ENCODE results near the gene PRKAG2.

Gene PRKAG2

GRCh38 chr7:151691449-151691848 lies 185.5 kb downstream of the PRKAG2 start:
- H3K4me1 ChIP-seq (ENCODE audit: control insufficient read depth, insufficient read depth, low read length): peaks cover 24% of the 10 kb centered on the region
- H3K27ac ChIP-seq (ENCODE audit: insufficient read depth, low read depth, low read length, poor library complexity, severe bottlenecking): no peak overlapping the region
- 44 to 50% methylated on average over 2 of the region's 2 CpGs for WGBS, 2 experiments
- H3K9me3 ChIP-seq (ENCODE audit: control insufficient read depth, low read length): no peaks in the 10 kb centered on the region
- no peak overlapping the region for H3K4me3 ChIP-seq (ENCODE audit: insufficient read depth, low read depth, low read length)
- no peaks in the 10 kb centered on the region for H3K27me3 ChIP-seq (ENCODE audit: control insufficient read depth, insufficient read depth, low read length, poor library complexity, severe bottlenecking)
- no peaks in the 10 kb centered on the region for H3K36me3 ChIP-seq (ENCODE audit: control insufficient read depth, insufficient read depth, low read length)

- 75 to 77% methylated on average over 6 of the region's 6 CpGs for WGBS, 2 experiments
- Histone ChIP-seq H3K36me3 (ENCODE audit: control insufficient read depth, insufficient read depth, low read length) (no peaks in the 10 kb centered on the region), H3K27me3 (ENCODE audit: control insufficient read depth, insufficient read depth, low read length, poor library complexity, severe bottlenecking) (no peaks in the 10 kb centered on the region), H3K4me3 (ENCODE audit: insufficient read depth, low read depth, low read length) (no peak overlapping the region), H3K27ac (ENCODE audit: insufficient read depth, low read depth, low read length, poor library complexity, severe bottlenecking) (no peak overlapping the region), H3K4me1 (ENCODE audit: control insufficient read depth, insufficient read depth, low read length) (peaks cover 16% of the 10 kb centered on the region), H3K9me3 (ENCODE audit: control insufficient read depth, low read length) (no peaks in the 10 kb centered on the region)
Observed at GRCh38 chr7:151690606-151691005, 186.3 kb downstream of the PRKAG2 start.

GRCh38 chr7:151689196-151689971 lies 187.5 kb downstream of the PRKAG2 start:
- 91% methylated on average over 22 of the region's 22 CpGs for WGBS, 2 experiments
- no peaks in the 10 kb centered on the region for H3K36me3 ChIP-seq (ENCODE audit: control insufficient read depth, insufficient read depth, low read length)
- H3K4me3 ChIP-seq (ENCODE audit: insufficient read depth, low read depth, low read length): no peak overlapping the region
- H3K27ac ChIP-seq (ENCODE audit: insufficient read depth, low read depth, low read length, poor library complexity, severe bottlenecking): no peak overlapping the region
- H3K9me3 ChIP-seq (ENCODE audit: control insufficient read depth, low read length): no peaks in the 10 kb centered on the region
- H3K27me3 ChIP-seq (ENCODE audit: control insufficient read depth, insufficient read depth, low read length, poor library complexity, severe bottlenecking): no peaks in the 10 kb centered on the region
- H3K4me1 ChIP-seq (ENCODE audit: control insufficient read depth, insufficient read depth, low read length): peaks cover 8% of the 10 kb centered on the region

GRCh38 chr7:151688236-151688780 lies 188.6 kb downstream of the PRKAG2 start:
- WGBS, 2 experiments: 89 to 91% methylated on average over 19 of the region's 19 CpGs
- Histone ChIP-seq H3K4me1 (ENCODE audit: control insufficient read depth, insufficient read depth, low read length) (peaks cover 8% of the 10 kb centered on the region), H3K36me3 (ENCODE audit: control insufficient read depth, insufficient read depth, low read length) (no peaks in the 10 kb centered on the region), H3K4me3 (ENCODE audit: insufficient read depth, low read depth, low read length) (no peak overlapping the region), H3K27me3 (ENCODE audit: control insufficient read depth, insufficient read depth, low read length, poor library complexity, severe bottlenecking) (no peaks in the 10 kb centered on the region), H3K27ac (ENCODE audit: insufficient read depth, low read depth, low read length, poor library complexity, severe bottlenecking) (no peak overlapping the region), H3K9me3 (ENCODE audit: control insufficient read depth, low read length) (no peaks in the 10 kb centered on the region)

GRCh38 chr7:151687523-151688235 lies 189.2 kb downstream of the PRKAG2 start:
- H3K4me3 ChIP-seq (ENCODE audit: insufficient read depth, low read depth, low read length): no peak overlapping the region
- WGBS, 2 experiments: 65 to 70% methylated on average over 13 to 16 of the region's 16 CpGs
- H3K4me1 ChIP-seq (ENCODE audit: control insufficient read depth, insufficient read depth, low read length): peaks cover 3% of the 10 kb centered on the region
- H3K9me3 ChIP-seq (ENCODE audit: control insufficient read depth, low read length): no peaks in the 10 kb centered on the region
- H3K27me3 ChIP-seq (ENCODE audit: control insufficient read depth, insufficient read depth, low read length, poor library complexity, severe bottlenecking): no peaks in the 10 kb centered on the region
- no peaks in the 10 kb centered on the region for H3K36me3 ChIP-seq (ENCODE audit: control insufficient read depth, insufficient read depth, low read length)
- H3K27ac ChIP-seq (ENCODE audit: insufficient read depth, low read depth, low read length, poor library complexity, severe bottlenecking): no peak overlapping the region

- Histone ChIP-seq H3K27me3 (ENCODE audit: control insufficient read depth, insufficient read depth, low read length, poor library complexity, severe bottlenecking) (no peaks in the 10 kb centered on the region), H3K36me3 (ENCODE audit: control insufficient read depth, insufficient read depth, low read length) (no peaks in the 10 kb centered on the region), H3K9me3 (ENCODE audit: control insufficient read depth, low read length) (no peaks in the 10 kb centered on the region), H3K27ac (ENCODE audit: insufficient read depth, low read depth, low read length, poor library complexity, severe bottlenecking) (no peak overlapping the region), H3K4me1 (ENCODE audit: control insufficient read depth, insufficient read depth, low read length) (no peaks in the 10 kb centered on the region), H3K4me3 (ENCODE audit: insufficient read depth, low read depth, low read length) (no peak overlapping the region)
- WGBS, 2 experiments: 88 to 96% methylated on average over 1 to 2 of the region's 2 CpGs
Observed at GRCh38 chr7:151686826-151687225, 190.1 kb downstream of the PRKAG2 start.

GRCh38 chr7:151686016-151686766 lies 190.7 kb downstream of the PRKAG2 start:
- no peak overlapping the region for H3K27ac ChIP-seq (ENCODE audit: insufficient read depth, low read depth, low read length, poor library complexity, severe bottlenecking)
- WGBS, 2 experiments: 89 to 91% methylated on average over 13 of the region's 13 CpGs
- no peaks in the 10 kb centered on the region for H3K4me1 ChIP-seq (ENCODE audit: control insufficient read depth, insufficient read depth, low read length)
- no peaks in the 10 kb centered on the region for H3K36me3 ChIP-seq (ENCODE audit: control insufficient read depth, insufficient read depth, low read length)
- no peaks in the 10 kb centered on the region for H3K9me3 ChIP-seq (ENCODE audit: control insufficient read depth, low read length)
- no peaks in the 10 kb centered on the region for H3K27me3 ChIP-seq (ENCODE audit: control insufficient read depth, insufficient read depth, low read length, poor library complexity, severe bottlenecking)
- H3K4me3 ChIP-seq (ENCODE audit: insufficient read depth, low read depth, low read length): no peak overlapping the region

GRCh38 chr7:151684408-151685175 lies 192.3 kb downstream of the PRKAG2 start:
- Histone ChIP-seq H3K27ac (ENCODE audit: insufficient read depth, low read depth, low read length, poor library complexity, severe bottlenecking) (no peak overlapping the region), H3K27me3 (ENCODE audit: control insufficient read depth, insufficient read depth, low read length, poor library complexity, severe bottlenecking) (no peaks in the 10 kb centered on the region), H3K4me3 (ENCODE audit: insufficient read depth, low read depth, low read length) (no peak overlapping the region), H3K9me3 (ENCODE audit: control insufficient read depth, low read length) (no peaks in the 10 kb centered on the region), H3K36me3 (ENCODE audit: control insufficient read depth, insufficient read depth, low read length) (no peaks in the 10 kb centered on the region), H3K4me1 (ENCODE audit: control insufficient read depth, insufficient read depth, low read length) (no peaks in the 10 kb centered on the region)
- 92 to 93% methylated on average over 13 of the region's 13 CpGs for WGBS, 2 experiments

GRCh38 chr7:151683615-151684407 lies 193.1 kb downstream of the PRKAG2 start:
- H3K36me3 ChIP-seq (ENCODE audit: control insufficient read depth, insufficient read depth, low read length): no peaks in the 10 kb centered on the region
- no peak overlapping the region for H3K27ac ChIP-seq (ENCODE audit: insufficient read depth, low read depth, low read length, poor library complexity, severe bottlenecking)
- no peaks in the 10 kb centered on the region for H3K4me1 ChIP-seq (ENCODE audit: control insufficient read depth, insufficient read depth, low read length)
- H3K4me3 ChIP-seq (ENCODE audit: insufficient read depth, low read depth, low read length): no peak overlapping the region
- no peaks in the 10 kb centered on the region for H3K9me3 ChIP-seq (ENCODE audit: control insufficient read depth, low read length)
- H3K27me3 ChIP-seq (ENCODE audit: control insufficient read depth, insufficient read depth, low read length, poor library complexity, severe bottlenecking): no peaks in the 10 kb centered on the region
- 94 to 95% methylated on average over 18 of the region's 18 CpGs for WGBS, 2 experiments

Measured in ectodermal cell (in vitro differentiated cells).